ENCODE measurements around the gene TPO. TPM values are rescaled to one million over a fixed set of nuclear protein-coding genes. Genes with fewer than 3 reads are reported as not detected.

Gene TPO
- total RNA-seq, 1 experiment from 2014 or later = not detected

DNA sequence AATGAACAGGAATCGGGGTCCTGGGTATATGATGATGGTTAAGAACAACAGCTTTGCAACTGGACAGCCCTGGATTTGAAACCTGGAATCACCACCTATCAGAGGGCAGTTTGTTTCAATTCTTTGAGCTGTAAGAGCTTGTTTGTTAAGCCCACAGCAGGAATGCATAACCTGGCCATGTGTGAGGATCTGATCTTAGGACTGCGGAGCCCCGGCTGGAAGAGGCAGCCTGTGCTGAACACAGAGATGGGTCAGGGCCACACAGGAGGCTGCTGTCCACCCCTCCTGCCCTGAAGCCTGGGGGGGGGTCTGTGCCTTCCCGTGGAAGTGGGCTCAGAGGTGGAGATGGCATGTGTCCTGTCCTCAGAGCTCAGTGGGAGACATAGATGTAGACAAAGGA is 24.3 kb downstream of the TPO start:
- Histone ChIP-seq H3K9me2 (ENCODE audit: insufficient read depth) (no peaks in the 10 kb centered on the region), H3K36me3 (ENCODE audit: low read depth) (no peaks in the 10 kb centered on the region), H3K27me3 (ENCODE audit: insufficient read depth, low read depth) (peaks cover 88% of the 10 kb centered on the region), H3K9me3 (ENCODE audit: insufficient read depth, low read depth) (no peaks in the 10 kb centered on the region; the same call in 1 of the 2 replicates), H3K27ac (no peak overlapping the region), H3K79me2 (ENCODE audit: low read depth) (no peaks in the 10 kb centered on the region), H3K4me2 (no peak overlapping the region), H4K20me1 (ENCODE audit: insufficient read depth) (no peaks in the 10 kb centered on the region), H3K4me3 (no peak overlapping the region), H3K4me1 (replicated peaks; ENCODE audit: insufficient read depth) (no peaks in the 10 kb centered on the region), H3F3A (ENCODE audit: insufficient read depth, low read depth) (no peaks in the 10 kb centered on the region), H2AFZ (no peak overlapping the region)
- intact Hi-C loops (cut with micrococcal nuclease; ENCODE audit: unreplicated experiment) = no loop called here
- DNase-seq = no peak
- BruUV-seq (replicated peaks) = no TSS peak
- POLR2A ChIA-PET (ENCODE audit: unreplicated experiment) = no interaction called here
- TF ChIP-seq EZH2 (IDR thresholded peaks at IDR 0.05; ENCODE audit: low read depth) (no peak), CTCF (conservative IDR thresholded peaks at IDR 0.05) (no peak)
- CTCF ChIA-PET = no interaction called here

DNA sequence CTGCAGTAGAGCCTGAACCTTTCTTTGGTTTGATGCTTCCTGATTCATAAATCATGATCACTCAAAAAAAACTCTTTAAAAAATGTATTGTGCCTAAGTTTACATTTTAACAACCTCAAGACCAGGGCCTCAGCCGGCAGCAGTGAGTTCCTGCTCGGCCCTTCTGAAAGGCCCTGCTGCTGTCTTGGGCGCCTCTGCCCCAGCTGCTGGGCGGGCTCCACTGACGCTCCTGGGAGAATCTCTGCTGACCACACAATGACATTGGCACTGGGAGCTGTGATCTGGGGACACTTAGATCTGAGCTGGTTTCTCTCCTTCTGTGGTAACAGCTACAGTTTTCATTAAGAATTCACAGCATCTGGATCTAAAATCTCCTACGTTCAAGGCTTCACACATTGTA is 25.7 kb downstream of the TPO start:
- H4K20me1 ChIP-seq (ENCODE audit: insufficient read depth) = no peaks in the 10 kb centered on the region
- no peak overlapping the region for H2AFZ ChIP-seq
- no peak overlapping the region for H3K4me3 ChIP-seq
- ChIA-PET POLR2A (ENCODE audit: unreplicated experiment) (no interaction called here), CTCF (interaction anchor here (0.5 kb wide), 1 partner anchor 664 kb away, joined by 3 read pairs; no protein-coding TSS in a partner anchor)
- H3K79me2 ChIP-seq (ENCODE audit: low read depth) = no peaks in the 10 kb centered on the region
- peaks cover 89% of the 10 kb centered on the region for H3K27me3 ChIP-seq (ENCODE audit: insufficient read depth, low read depth)
- H3K9me3 ChIP-seq (ENCODE audit: insufficient read depth, low read depth) = no peaks in the 10 kb centered on the region; the same call in 1 of the 2 replicates
- H3K9me2 ChIP-seq (ENCODE audit: insufficient read depth) = no peaks in the 10 kb centered on the region
- H3K36me3 ChIP-seq (ENCODE audit: low read depth) = no peaks in the 10 kb centered on the region
- no peak for DNase-seq
- no peaks in the 10 kb centered on the region for H3K4me1 ChIP-seq (replicated peaks; ENCODE audit: insufficient read depth)
- no peak overlapping the region for H3K4me2 ChIP-seq
- H3K27ac ChIP-seq = no peak overlapping the region
- TF ChIP-seq CTCF (conservative IDR thresholded peaks at IDR 0.05) = no peak
- no peak for TF ChIP-seq EZH2 (IDR thresholded peaks at IDR 0.05; ENCODE audit: low read depth)
- no TSS peak for BruUV-seq (replicated peaks)
- no peaks in the 10 kb centered on the region for H3F3A ChIP-seq (ENCODE audit: insufficient read depth, low read depth)
- intact Hi-C loops (cut with micrococcal nuclease; ENCODE audit: unreplicated experiment) = no loop called here

DNA sequence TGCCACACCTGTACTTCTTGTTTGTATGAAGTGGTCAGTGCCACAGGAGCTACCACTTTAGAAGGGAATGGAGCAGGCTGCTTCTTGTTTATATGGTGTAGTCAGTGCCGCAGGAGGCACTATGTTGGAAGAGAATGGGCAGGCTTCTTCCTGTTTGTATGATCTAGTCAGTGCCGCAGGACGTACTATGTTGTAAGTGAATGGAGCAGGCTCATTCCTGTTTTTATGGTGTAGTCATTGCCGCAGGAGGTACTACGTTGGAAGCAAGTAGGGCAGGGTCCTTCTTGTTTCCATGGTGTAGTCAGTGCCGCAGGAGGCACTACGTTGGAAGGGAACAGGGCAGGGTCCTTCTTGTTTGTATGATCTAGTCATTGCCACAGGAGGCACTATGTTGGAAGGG is 27.3 kb downstream of the TPO start:
- no TSS peak for BruUV-seq (replicated peaks)

More for the DNA sequence above, 27.3 kb downstream of the TPO start:
- no peaks in the 10 kb centered on the region for H3K79me2 ChIP-seq (ENCODE audit: low read depth)
- H3K27ac ChIP-seq = no peak overlapping the region
- no peak for DNase-seq
- H3K4me3 ChIP-seq = no peak overlapping the region
- no peak for TF ChIP-seq EZH2 (IDR thresholded peaks at IDR 0.05; ENCODE audit: low read depth)
- TF ChIP-seq CTCF (conservative IDR thresholded peaks at IDR 0.05) = no peak
- ChIA-PET POLR2A (ENCODE audit: unreplicated experiment) (no interaction called here), CTCF (no interaction called here)
- no peaks in the 10 kb centered on the region for H3K9me2 ChIP-seq (ENCODE audit: insufficient read depth)
- H3K27me3 ChIP-seq (ENCODE audit: insufficient read depth, low read depth) = peaks cover 73% of the 10 kb centered on the region
- H3K36me3 ChIP-seq (ENCODE audit: low read depth) = no peaks in the 10 kb centered on the region
- no peak overlapping the region for H3K4me2 ChIP-seq
- H3K9me3 ChIP-seq (ENCODE audit: insufficient read depth, low read depth) = no peaks in the 10 kb centered on the region
- intact Hi-C loops (cut with micrococcal nuclease; ENCODE audit: unreplicated experiment) = no loop called here
- no peaks in the 10 kb centered on the region for H3F3A ChIP-seq (ENCODE audit: insufficient read depth, low read depth)
- no peaks in the 10 kb centered on the region for H3K4me1 ChIP-seq (replicated peaks; ENCODE audit: insufficient read depth)
- no peaks in the 10 kb centered on the region for H4K20me1 ChIP-seq (ENCODE audit: insufficient read depth)
- H2AFZ ChIP-seq = no peak overlapping the region
